Measurements from ENCODE around the gene COX6B2.

Gene COX6B2

GRCh38 chr19:55383279-55384130, 29.0 kb upstream of the COX6B2 start:
- peak; percentile 85 for DNase-seq

- DNase-seq: no peak
These were observed 28.1 kb upstream of the COX6B2 start for GRCh38 chr19:55382522-55383054.

- DNase-seq: no peak
These were observed 27.5 kb upstream of the COX6B2 start for GRCh38 chr19:55382013-55382412.

- no peak for DNase-seq
These were observed 24.7 kb upstream of the COX6B2 start for GRCh38 chr19:55379174-55379573.

GRCh38 chr19:55377356-55378131, 23.0 kb upstream of the COX6B2 start:
- peak; percentile 66 for DNase-seq

- peak; percentile 78 for DNase-seq
These were observed 21.9 kb upstream of the COX6B2 start, which contains the start of gene TMEM190 for GRCh38 chr19:55376241-55376933. TSS of gene TMEM190 (plus strand) at chr19:55376826. CDS start at chr19:55376854, 28 bp downstream.

GRCh38 chr19:55373993-55374757, 19.7 kb upstream of the COX6B2 start:
- DNase-seq: peak; percentile 73

- DNase-seq: peak; percentile 70
These were observed 18.9 kb upstream of the COX6B2 start for GRCh38 chr19:55373306-55373992.

GRCh38 chr19:55372316-55373081, 18.0 kb upstream of the COX6B2 start:
- peak; percentile 77 for DNase-seq

GRCh38 chr19:55370305-55370988, 15.9 kb upstream of the COX6B2 start, which contains the start of gene IL11:
TSS of gene IL11 (minus strand) at chr19:55370463. CDS start at chr19:55370310, 153 bp downstream.
- peak; percentile 94 for DNase-seq

GRCh38 chr19:55369653-55370304, 15.3 kb upstream of the COX6B2 start:
- DNase-seq: peak; percentile 95

- peak; percentile 78 for DNase-seq
These were observed 14.4 kb upstream of the COX6B2 start for GRCh38 chr19:55368701-55369563.

GRCh38 chr19:55368106-55368505, 13.6 kb upstream of the COX6B2 start:
- no peak for DNase-seq

- no peak for DNase-seq
These were observed 12.3 kb upstream of the COX6B2 start for GRCh38 chr19:55366790-55367189.

GRCh38 chr19:55365964-55366363, 11.4 kb upstream of the COX6B2 start:
- DNase-seq: no peak

- no peak for DNase-seq
These were observed 10.7 kb upstream of the COX6B2 start for GRCh38 chr19:55365245-55365644.

GRCh38 chr19:55362990-55363716, 8.6 kb upstream of the COX6B2 start, which contains the start of gene GARIN5B:
TSS of gene GARIN5B (minus strand) at chr19:55363260. CDS start at chr19:55363066, 194 bp downstream.
- no peak for DNase-seq

Data from islet precursor cell (in vitro differentiated cells).